CD4-positive, alpha-beta T cell (primary cell): Measurements from ENCODE around the gene RUNX3. TPM values are rescaled to one million over a fixed set of nuclear protein-coding genes. Genes with fewer than 3 reads are reported as not detected.

Source experiments
- ATAC-seq: fragments of 200-7000 bp; cut with Tn5 transposase; one replicate; pipeline ENCODE4 v1.10.0; 2022; ENCODE audit warnings: mild to moderate bottlenecking; ENCODE audit not compliant: poor library complexity
- CTCF ChIA-PET: fragments of 350-600 bp; sonication (Branson Sonifier 250); formaldehyde crosslinking; loops from one replicate; lab custom pipeline; 2021; ENCODE audit warnings: antibody characterized with exemption, inconsistent platforms; lab: Charles Lee
- POLR2A ChIA-PET: fragments of 350-600 bp; sonication (Branson Sonifier 250); formaldehyde crosslinking; loops from one replicate; lab custom pipeline; 2021; ENCODE audit warnings: antibody characterized with exemption, inconsistent platforms; lab: Charles Lee
- DNase-seq, 14 experiments: peaks; one replicate each; pipeline ENCODE4 v3.0.0-alpha.2; 2013 to 2020; ENCODE audit warnings: mixed read lengths in 2 of 14
- H3K27ac ChIP-seq, 2 donors: one replicate each; pipeline versions ENCODE4 v1.5.1 to v1.7.0; 2013; ENCODE audit warnings: low read length in 2 of 2, low read depth in 1 of 2, mild to moderate bottlenecking in 1 of 2
- H3K27me3 ChIP-seq, 2 experiments: 1 replicate in 1 of 2; 2 replicates in 1 of 2; pipeline versions ENCODE4 v1.6.1 to v1.7.0; 2013; ENCODE audit warnings: low read length in 2 of 2, control low read depth in 1 of 2, mild to moderate bottlenecking in 1 of 2, moderate library complexity in 1 of 2; ENCODE audit not compliant: insufficient read depth in 2 of 2, control insufficient read depth in 1 of 2
- H3K36me3 ChIP-seq: one replicate; pipeline ENCODE4 v1.6.1; 2013; ENCODE audit warnings: low read length, control low read depth; ENCODE audit not compliant: insufficient read depth
- H3K4me1 ChIP-seq: one replicate; pipeline ENCODE4 v1.6.1; 2013; ENCODE audit warnings: low read length, control low read depth; ENCODE audit not compliant: insufficient read depth
- H3K4me3 ChIP-seq: one replicate; pipeline ENCODE4 v1.5.1; 2013; ENCODE audit warnings: mild to moderate bottlenecking, low read length, moderate library complexity
- H3K9me3 ChIP-seq, 2 experiments: 1 replicate in 1 of 2; 2 replicates in 1 of 2; pipeline versions ENCODE4 v1.6.1 to v1.7.0; 2013; ENCODE audit warnings: low read length in 2 of 2, mild to moderate bottlenecking in 2 of 2, control low read depth in 1 of 2, moderate library complexity in 1 of 2; ENCODE audit not compliant: control insufficient read depth in 1 of 2, insufficient read depth in 1 of 2
- H3K27ac Mint-ChIP-seq: one replicate; pipeline ENCODE4 v1.8.0; 2020; ENCODE audit warnings: mixed read lengths
- H3K27me3 Mint-ChIP-seq: one replicate; pipeline ENCODE4 v1.8.0; 2021; ENCODE audit warnings: mixed read lengths
- H3K36me3 Mint-ChIP-seq: one replicate; pipeline ENCODE4 v1.8.0; 2021; ENCODE audit warnings: low read depth, mixed read lengths
- H3K4me1 Mint-ChIP-seq: one replicate; pipeline ENCODE4 v1.8.0; 2021; ENCODE audit warnings: low read depth, mixed read lengths
- H3K4me3 Mint-ChIP-seq: one replicate; pipeline ENCODE4 v1.8.0; 2020; ENCODE audit warnings: mild to moderate bottlenecking, mixed read lengths
- H3K9me3 Mint-ChIP-seq: one replicate; pipeline ENCODE4 v1.8.0; 2020; ENCODE audit warnings: mixed read lengths
- intact Hi-C, 2 experiments: fragments of 100-400 bp; cut with DNase I in 1 of 2; cut with micrococcal nuclease in 1 of 2; formaldehyde crosslinking; loops; one replicate each; pipeline versions ENCODE4 v1.15.1 to v1.9.0; 2023 to 2025; cut with DNase I, micrococcal nuclease
- total RNA-seq, 174 experiments: library from RNA in 2 of 174; stranded (reverse) in 2 of 174; gene quantifications; one replicate each; pipeline ENCODE4 v1.2.3 and lab custom pipeline; 2021 to 2026
- TF ChIP-seq, protein P1 (sequence below): fragments of 200-600 bp; IDR thresholded peaks from one replicate; pipeline ENCODE4 v1.8.0; 2022; ENCODE audit warnings: antibody characterized with exemption, mild to moderate bottlenecking

Gene RUNX3
- total RNA-seq, 2 experiments from 2014 or later, result 202 to 209 TPM

DNA sequence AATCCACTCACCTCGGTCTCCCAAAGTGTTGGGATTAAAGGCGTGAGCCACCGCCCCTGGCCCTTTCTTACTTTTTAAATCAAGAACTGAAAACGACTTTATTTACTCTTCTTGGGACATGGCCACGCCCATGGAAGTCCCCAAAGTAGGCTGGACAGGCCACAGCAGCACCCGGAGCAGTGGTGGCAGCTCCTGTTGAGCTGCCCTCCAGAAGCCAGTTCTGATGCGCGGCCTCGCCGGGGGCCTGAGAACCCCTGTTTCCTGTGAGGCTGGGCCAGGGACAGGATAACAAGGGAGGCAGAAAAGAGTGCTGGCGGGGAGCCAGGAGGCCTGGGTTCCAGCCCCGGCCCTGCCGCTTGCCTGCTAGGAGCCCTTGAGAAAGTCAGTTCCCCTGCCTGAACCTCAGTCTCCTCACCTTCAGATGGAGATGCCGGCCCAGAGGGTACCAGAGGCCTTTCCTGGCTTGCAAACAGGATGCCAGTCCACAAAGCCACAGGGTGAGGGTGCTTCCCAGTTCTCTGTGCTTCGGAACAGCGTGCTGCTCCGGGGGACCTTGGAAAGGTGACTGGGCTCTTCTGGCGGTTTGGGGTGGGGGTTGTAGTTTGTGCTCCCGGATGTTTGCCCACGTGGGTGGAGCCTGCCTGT is 59.4 kb downstream of the RUNX3 start:
- H3K4me3 Mint-ChIP-seq, result no peak overlapping the region
- DNase-seq (peak in 4 of 14 experiments; percentile 3 to 38 (median 17)), ATAC-seq (peak; percentile 26)
- Histone ChIP-seq H3K27ac (no peak overlapping the region), H3K27me3 (no peaks in the 10 kb centered on the region), H3K4me1 (peaks cover 11% of the 10 kb centered on the region), H3K9me3 (no peaks in the 10 kb centered on the region), H3K36me3 (no peaks in the 10 kb centered on the region), H3K4me3 (no peak overlapping the region)
- ChIA-PET CTCF (no interaction called here), POLR2A (no interaction called here)
- intact Hi-C loops, result no loop called here
- H3K9me3 Mint-ChIP-seq, result no peaks in the 10 kb centered on the region
- H3K27ac Mint-ChIP-seq, result no peak overlapping the region
- TF ChIP-seq, protein P1, sequence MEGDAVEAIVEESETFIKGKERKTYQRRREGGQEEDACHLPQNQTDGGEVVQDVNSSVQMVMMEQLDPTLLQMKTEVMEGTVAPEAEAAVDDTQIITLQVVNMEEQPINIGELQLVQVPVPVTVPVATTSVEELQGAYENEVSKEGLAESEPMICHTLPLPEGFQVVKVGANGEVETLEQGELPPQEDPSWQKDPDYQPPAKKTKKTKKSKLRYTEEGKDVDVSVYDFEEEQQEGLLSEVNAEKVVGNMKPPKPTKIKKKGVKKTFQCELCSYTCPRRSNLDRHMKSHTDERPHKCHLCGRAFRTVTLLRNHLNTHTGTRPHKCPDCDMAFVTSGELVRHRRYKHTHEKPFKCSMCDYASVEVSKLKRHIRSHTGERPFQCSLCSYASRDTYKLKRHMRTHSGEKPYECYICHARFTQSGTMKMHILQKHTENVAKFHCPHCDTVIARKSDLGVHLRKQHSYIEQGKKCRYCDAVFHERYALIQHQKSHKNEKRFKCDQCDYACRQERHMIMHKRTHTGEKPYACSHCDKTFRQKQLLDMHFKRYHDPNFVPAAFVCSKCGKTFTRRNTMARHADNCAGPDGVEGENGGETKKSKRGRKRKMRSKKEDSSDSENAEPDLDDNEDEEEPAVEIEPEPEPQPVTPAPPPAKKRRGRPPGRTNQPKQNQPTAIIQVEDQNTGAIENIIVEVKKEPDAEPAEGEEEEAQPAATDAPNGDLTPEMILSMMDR, result no peak
- no peaks in the 10 kb centered on the region for H3K27me3 Mint-ChIP-seq
- H3K36me3 Mint-ChIP-seq, result no peaks in the 10 kb centered on the region
- peaks cover 6% of the 10 kb centered on the region for H3K4me1 Mint-ChIP-seq

DNA sequence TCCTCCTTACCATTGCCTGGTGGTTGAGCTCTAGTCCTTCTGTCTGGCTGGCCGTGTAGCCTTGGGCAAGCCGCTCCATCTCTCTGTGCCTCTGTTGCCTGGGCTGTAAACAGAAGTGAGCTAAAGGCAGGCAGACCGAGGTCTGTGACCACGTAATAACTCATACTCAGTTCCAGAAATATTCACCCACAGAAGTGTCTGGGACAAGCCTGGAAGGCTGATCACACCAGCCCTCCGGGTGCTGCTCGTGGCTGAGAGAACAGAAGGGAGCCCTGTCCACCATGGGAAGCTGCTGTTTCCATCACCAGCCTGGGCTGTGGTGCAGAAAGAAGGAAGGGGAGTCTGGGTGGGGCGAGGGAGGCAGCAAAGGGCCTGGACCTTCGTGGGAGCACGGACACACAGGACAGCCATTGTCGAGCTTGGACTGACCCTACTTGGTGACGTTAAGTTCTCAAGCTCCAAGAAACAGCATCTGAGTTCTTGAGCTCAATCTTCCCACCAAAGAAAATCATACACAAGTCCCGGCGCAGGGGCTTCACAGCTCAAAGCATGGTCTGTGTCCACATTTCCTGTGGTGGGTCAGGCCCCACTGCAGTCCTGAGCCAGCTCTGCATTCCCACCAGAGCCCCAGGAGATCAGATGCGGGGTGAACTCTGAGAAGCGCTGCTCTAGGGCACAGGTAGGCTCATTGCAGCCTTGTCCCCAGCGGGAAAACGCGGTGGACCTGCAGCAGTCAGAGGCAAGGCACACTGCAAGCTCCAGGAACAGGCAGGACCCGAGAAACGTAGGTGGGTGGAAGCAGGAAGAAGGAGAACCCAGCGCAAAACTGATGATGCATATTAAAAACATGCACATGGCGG is 61.8 kb downstream of the RUNX3 start:
- Mint-ChIP-seq H3K27ac (no peak overlapping the region), H3K27me3 (no peaks in the 10 kb centered on the region), H3K4me1 (peaks cover 6% of the 10 kb centered on the region), H3K9me3 (no peaks in the 10 kb centered on the region), H3K4me3 (no peak overlapping the region), H3K36me3 (no peaks in the 10 kb centered on the region)
- ChIA-PET POLR2A (no interaction called here), CTCF (no interaction called here)
- Histone ChIP-seq H3K4me3 (no peak overlapping the region), H3K36me3 (no peaks in the 10 kb centered on the region), H3K9me3 (no peaks in the 10 kb centered on the region), H3K27me3 (no peaks in the 10 kb centered on the region), H3K27ac (no peak overlapping the region), H3K4me1 (peaks cover 11% of the 10 kb centered on the region)
- TF ChIP-seq, protein P1, result no peak
- DNase-seq, result no peak
- ATAC-seq, result no peak
- intact Hi-C loops, result no loop called here

DNA sequence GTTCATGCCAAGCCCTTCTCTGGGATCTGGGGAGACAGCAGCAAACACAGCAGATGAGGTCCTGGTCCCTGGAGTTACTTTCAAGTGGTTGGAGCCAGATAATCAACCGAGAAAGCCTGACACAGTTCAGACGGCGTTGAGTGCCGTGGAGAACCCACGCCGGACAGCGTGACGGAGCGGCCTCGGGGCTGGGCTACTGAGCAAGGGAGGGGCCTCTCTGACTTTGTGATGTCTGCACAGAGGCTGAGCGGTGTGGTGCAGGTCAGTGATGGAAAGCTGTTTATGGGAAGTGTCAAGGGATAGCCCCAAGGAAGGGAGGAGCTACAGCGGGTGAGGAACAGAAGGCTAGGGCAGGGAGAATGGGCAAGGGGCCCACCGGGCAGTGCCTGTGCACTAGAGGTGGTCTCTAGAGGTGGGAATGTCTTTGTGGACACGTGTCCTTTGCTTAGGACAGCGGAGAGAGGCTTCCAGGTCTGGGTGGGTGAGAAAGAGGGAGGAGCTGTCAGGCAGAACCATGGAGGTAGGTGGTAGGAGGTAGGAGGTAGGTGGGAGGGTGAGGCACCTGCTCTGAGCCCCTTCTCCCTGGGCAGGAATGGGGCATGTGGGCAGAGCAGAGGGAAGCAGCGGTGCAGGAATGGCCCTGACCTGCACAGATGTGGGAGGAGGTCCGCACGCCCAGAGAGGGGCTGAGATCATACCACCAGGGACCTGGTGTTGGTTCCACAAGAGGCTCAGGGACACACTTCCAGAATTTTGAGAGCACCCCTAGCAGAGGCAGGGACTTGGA is 62.8 kb downstream of the RUNX3 start:
- POLR2A ChIA-PET, result no interaction called here
- H3K36me3 ChIP-seq, result no peaks in the 10 kb centered on the region
- CTCF ChIA-PET, result interaction anchor here (0.8 kb wide), 1 partner anchor 13 kb away, joined by 3 read pairs; no protein-coding TSS in a partner anchor
- H3K27ac Mint-ChIP-seq, result no peak overlapping the region
- H3K9me3 Mint-ChIP-seq, result no peaks in the 10 kb centered on the region
- ATAC-seq (no peak), DNase-seq (no peak)
- no peaks in the 10 kb centered on the region for H3K27me3 Mint-ChIP-seq
- intact Hi-C loops, result no loop called here
- no peak overlapping the region for H3K4me3 ChIP-seq
- H3K4me3 Mint-ChIP-seq, result no peak overlapping the region
- H3K4me1 ChIP-seq, result peaks cover 11% of the 10 kb centered on the region
- no peak overlapping the region for H3K27ac ChIP-seq
- TF ChIP-seq, protein P1, result no peak
- peaks cover 6% of the 10 kb centered on the region for H3K4me1 Mint-ChIP-seq
- H3K36me3 Mint-ChIP-seq, result no peaks in the 10 kb centered on the region
- H3K9me3 ChIP-seq, result no peaks in the 10 kb centered on the region
- H3K27me3 ChIP-seq, result no peaks in the 10 kb centered on the region
